Measurements from ENCODE around the gene RUNX3. TPM values are rescaled to one million over a fixed set of nuclear protein-coding genes. Genes with fewer than 3 reads are reported as not detected.

RUNX3 gene
- total RNA-seq, 1 experiment from 2014 or later, result 1.5 TPM

DNA sequence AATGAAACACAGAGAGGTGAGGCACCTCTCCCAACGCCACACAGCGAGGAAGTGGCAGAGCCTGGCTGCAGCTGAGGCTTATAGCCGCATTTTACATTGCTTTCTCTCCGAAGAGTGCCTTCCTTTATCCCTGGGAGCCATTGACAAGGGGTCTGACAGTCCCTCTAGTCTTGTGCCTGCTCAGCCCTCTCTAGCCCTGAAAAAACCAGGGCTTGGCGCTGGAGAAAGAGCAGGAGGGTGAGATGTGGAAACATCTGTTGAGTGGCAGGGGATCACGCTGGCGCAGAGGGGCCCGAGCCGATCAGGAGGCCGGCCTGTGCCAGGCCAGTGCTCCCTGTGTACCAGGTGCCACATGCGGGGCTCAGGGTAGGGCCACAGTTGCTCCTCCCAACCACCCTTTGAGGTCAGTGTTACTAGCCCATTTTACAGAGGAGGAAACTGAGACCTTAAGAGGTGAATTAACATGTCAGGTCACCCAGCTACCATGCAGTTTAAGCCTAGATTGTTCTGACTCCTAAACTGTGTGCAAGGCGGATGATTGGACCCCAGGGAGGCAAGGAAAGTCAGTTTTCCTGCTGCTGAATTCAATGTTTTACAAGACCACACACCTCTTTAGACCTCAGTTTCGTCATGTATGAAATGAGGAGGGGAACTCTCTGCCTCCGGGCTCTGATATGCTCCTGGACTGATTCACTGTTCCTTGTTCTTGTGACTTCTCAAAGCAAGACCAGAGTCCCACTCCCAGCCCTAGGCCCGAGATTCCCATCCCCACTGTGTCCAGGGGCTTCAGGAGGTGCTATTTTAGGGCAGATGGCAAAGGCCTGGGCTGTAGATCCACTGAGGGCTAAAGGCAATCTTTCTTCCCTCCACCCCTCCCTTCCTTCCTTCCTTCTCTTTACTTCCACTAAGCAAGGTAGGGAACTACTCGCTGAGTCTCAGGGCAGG, 28.0 kb upstream of the RUNX3 start (continued):
- TF ChIP-seq AR (CRISPR knock-in tag; IDR thresholded peaks at IDR 0.05) (no peak), TCF7 (CRISPR knock-in tag; IDR thresholded peaks at IDR 0.05; ENCODE audit: low read depth) (no peak), ZNF232 (CRISPR knock-in tag; IDR thresholded peaks at IDR 0.05) (no peak), SP1 (CRISPR knock-in tag; conservative IDR thresholded peaks at IDR 0.05) (no peak)

- CTCF ChIA-PET, result no interaction called here
- no peak for DNase-seq (ENCODE audit: low spot score)
- Mint-ChIP-seq H3K4me3 (no peak overlapping the region), H3K9me3 (no peaks in the 10 kb centered on the region), H3K27ac (no peak overlapping the region), H3K4me1 (peaks cover 5% of the 10 kb centered on the region), H3K36me3 (no peaks in the 10 kb centered on the region), H3K27me3 (ENCODE audit: low read depth) (no peaks in the 10 kb centered on the region; the same call in 1 of the 2 replicates)
- POLR2A ChIA-PET, result interaction anchor here (0.6 kb wide), 1 partner anchor 65 kb away, joined by 6 read pairs; no protein-coding TSS in a partner anchor
- ATAC-seq, result no peak
- no peak for TF ChIP-seq CBFB (CRISPR knock-in tag; IDR thresholded peaks at IDR 0.05; ENCODE audit: low read depth)
- no peak for TF ChIP-seq GRHL2 (CRISPR knock-in tag; IDR thresholded peaks at IDR 0.05; ENCODE audit: insufficient replicate concordance, severe bottlenecking)
- TF ChIP-seq ZBTB21 (CRISPR knock-in tag; IDR thresholded peaks at IDR 0.05; ENCODE audit: borderline replicate concordance), result no peak
- TF ChIP-seq, protein P1, sequence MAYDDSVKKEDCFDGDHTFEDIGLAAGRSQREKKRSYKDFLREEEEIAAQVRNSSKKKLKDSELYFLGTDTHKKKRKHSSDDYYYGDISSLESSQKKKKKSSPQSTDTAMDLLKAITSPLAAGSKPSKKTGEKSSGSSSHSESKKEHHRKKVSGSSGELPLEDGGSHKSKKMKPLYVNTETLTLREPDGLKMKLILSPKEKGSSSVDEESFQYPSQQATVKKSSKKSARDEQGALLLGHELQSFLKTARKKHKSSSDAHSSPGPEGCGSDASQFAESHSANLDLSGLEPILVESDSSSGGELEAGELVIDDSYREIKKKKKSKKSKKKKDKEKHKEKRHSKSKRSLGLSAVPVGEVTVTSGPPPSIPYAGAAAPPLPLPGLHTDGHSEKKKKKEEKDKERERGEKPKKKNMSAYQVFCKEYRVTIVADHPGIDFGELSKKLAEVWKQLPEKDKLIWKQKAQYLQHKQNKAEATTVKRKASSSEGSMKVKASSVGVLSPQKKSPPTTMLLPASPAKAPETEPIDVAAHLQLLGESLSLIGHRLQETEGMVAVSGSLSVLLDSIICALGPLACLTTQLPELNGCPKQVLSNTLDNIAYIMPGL (CRISPR knock-in tag; IDR thresholded peaks at IDR 0.05), result no peak
- TF ChIP-seq FOXJ3 (CRISPR knock-in tag; IDR thresholded peaks at IDR 0.05; ENCODE audit: borderline replicate concordance), result no peak
- TF ChIP-seq, protein P2, sequence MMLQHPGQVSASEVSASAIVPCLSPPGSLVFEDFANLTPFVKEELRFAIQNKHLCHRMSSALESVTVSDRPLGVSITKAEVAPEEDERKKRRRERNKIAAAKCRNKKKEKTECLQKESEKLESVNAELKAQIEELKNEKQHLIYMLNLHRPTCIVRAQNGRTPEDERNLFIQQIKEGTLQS (CRISPR knock-in tag; conservative IDR thresholded peaks at IDR 0.05), result no peak
- no peak for TF ChIP-seq JAZF1 (CRISPR knock-in tag; IDR thresholded peaks at IDR 0.05)
- TF ChIP-seq ZNF396 (CRISPR knock-in tag; IDR thresholded peaks at IDR 0.05; ENCODE audit: borderline replicate concordance), result no peak
- TF ChIP-seq RELA (CRISPR knock-in tag; IDR thresholded peaks at IDR 0.05; ENCODE audit: borderline replicate concordance), result no peak
- no peak for TF ChIP-seq ZNF263 (CRISPR knock-in tag; IDR thresholded peaks at IDR 0.05; ENCODE audit: low read depth)
- TF ChIP-seq, protein P3, sequence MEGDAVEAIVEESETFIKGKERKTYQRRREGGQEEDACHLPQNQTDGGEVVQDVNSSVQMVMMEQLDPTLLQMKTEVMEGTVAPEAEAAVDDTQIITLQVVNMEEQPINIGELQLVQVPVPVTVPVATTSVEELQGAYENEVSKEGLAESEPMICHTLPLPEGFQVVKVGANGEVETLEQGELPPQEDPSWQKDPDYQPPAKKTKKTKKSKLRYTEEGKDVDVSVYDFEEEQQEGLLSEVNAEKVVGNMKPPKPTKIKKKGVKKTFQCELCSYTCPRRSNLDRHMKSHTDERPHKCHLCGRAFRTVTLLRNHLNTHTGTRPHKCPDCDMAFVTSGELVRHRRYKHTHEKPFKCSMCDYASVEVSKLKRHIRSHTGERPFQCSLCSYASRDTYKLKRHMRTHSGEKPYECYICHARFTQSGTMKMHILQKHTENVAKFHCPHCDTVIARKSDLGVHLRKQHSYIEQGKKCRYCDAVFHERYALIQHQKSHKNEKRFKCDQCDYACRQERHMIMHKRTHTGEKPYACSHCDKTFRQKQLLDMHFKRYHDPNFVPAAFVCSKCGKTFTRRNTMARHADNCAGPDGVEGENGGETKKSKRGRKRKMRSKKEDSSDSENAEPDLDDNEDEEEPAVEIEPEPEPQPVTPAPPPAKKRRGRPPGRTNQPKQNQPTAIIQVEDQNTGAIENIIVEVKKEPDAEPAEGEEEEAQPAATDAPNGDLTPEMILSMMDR (IDR thresholded peaks at IDR 0.05), result no peak
- no peak for TF ChIP-seq ZNF425 (CRISPR knock-in tag; conservative IDR thresholded peaks at IDR 0.05)
- no peak for TF ChIP-seq SMAD4 (CRISPR knock-in tag; IDR thresholded peaks at IDR 0.05)
- no peak for TF ChIP-seq NFATC4 (CRISPR knock-in tag; IDR thresholded peaks at IDR 0.05)
- TF ChIP-seq FOXK1 (CRISPR knock-in tag; IDR thresholded peaks at IDR 0.05), result no peak
- TF ChIP-seq ZNF532 (CRISPR knock-in tag; IDR thresholded peaks at IDR 0.05; ENCODE audit: borderline replicate concordance), result no peak
These were observed 27.1 kb upstream of the RUNX3 start for GRCh38 chr1:24957016-24957807.

All from WTC11 (cell line).